MM.1S (cell line): Measurements from ENCODE around the gene DEAF1.

Source experiments
- DNase-seq: peaks from one replicate; pipeline ENCODE4 v3.0.0-alpha.2; 2015
- H2AFZ ChIP-seq: fragments of 300-600 bp; sonication (generic); 2 replicates; pipeline ENCODE4 v1.6.0; 2016; ENCODE audit warnings: antibody characterized with exemption, low read length
- H3F3A ChIP-seq: fragments of 300-600 bp; sonication (generic); 2 replicates; pipeline ENCODE4 v1.6.1; 2016; ENCODE audit warnings: mild to moderate bottlenecking, antibody characterized with exemption, low read length, moderate library complexity, mixed read lengths; ENCODE audit not compliant: insufficient read depth
- H3K27ac ChIP-seq: fragments of 300-600 bp; sonication (generic); 2 replicates; pipeline ENCODE4 v1.5.1; 2016; ENCODE audit warnings: mild to moderate bottlenecking, low read length
- H3K27me3 ChIP-seq: fragments of 300-600 bp; sonication (generic); replicated peaks from 2 replicates; pipeline ENCODE4 v1.6.0; 2016; ENCODE audit warnings: low read length; ENCODE audit not compliant: insufficient read depth
- H3K36me3 ChIP-seq: fragments of 300-600 bp; sonication (generic); replicated peaks from 2 replicates; pipeline ENCODE4 v1.6.1; 2016; ENCODE audit warnings: mild to moderate bottlenecking, low read length, mixed read lengths; ENCODE audit not compliant: insufficient read depth
- H3K4me1 ChIP-seq: fragments of 300-600 bp; sonication (generic); 2 replicates; pipeline ENCODE4 v1.6.1; 2016; ENCODE audit warnings: low read length, mixed read lengths
- H3K4me2 ChIP-seq: fragments of 300-600 bp; sonication (generic); 2 replicates; pipeline ENCODE4 v1.6.0; 2016; ENCODE audit warnings: low read depth, low read length
- H3K4me3 ChIP-seq: fragments of 300-600 bp; sonication (generic); 2 replicates; pipeline ENCODE4 v1.5.1; 2016; ENCODE audit warnings: low read length, mixed read lengths
- H3K79me2 ChIP-seq: fragments of 300-600 bp; sonication (generic); 2 replicates; pipeline ENCODE4 v1.6.1; 2016; ENCODE audit warnings: mixed run types, low read length, mixed read lengths
- H3K9ac ChIP-seq: fragments of 300-600 bp; sonication (generic); 2 replicates; pipeline ENCODE4 v1.6.1; 2016; ENCODE audit warnings: low read length, mixed read lengths
- H3K9me2 ChIP-seq: fragments of 300-600 bp; sonication (generic); replicated peaks from 2 replicates; pipeline ENCODE4 v1.6.1; 2016; ENCODE audit warnings: mild to moderate bottlenecking, low read length, mixed read lengths; ENCODE audit not compliant: insufficient read depth
- H3K9me3 ChIP-seq: fragments of 300-600 bp; sonication (generic); replicated peaks from 2 replicates; pipeline ENCODE4 v1.6.1; 2016; ENCODE audit warnings: mild to moderate bottlenecking, low read length, mixed read lengths; ENCODE audit not compliant: insufficient read depth
- H4K20me1 ChIP-seq: fragments of 300-600 bp; sonication (generic); 2 replicates; pipeline ENCODE4 v1.6.1; 2016; ENCODE audit warnings: mild to moderate bottlenecking, low read length, moderate library complexity, mixed read lengths; ENCODE audit not compliant: insufficient read depth
- CTCF ChIP-seq: fragments of 300-600 bp; sonication (generic); IDR thresholded peaks from 2 replicates; pipeline ENCODE4 v1.5.1; 2016; ENCODE audit warnings: antibody characterized with exemption, low read length, mixed read lengths
- EZH2 ChIP-seq: fragments of 300-600 bp; sonication (generic); optimal IDR thresholded peaks from 2 replicates; pipeline ENCODE3; 2017; ENCODE audit warnings: low read depth, mild to moderate bottlenecking, antibody characterized with exemption, low read length, mixed read lengths
- EZH2phosphoT487 ChIP-seq: fragments of 300-600 bp; sonication (generic); IDR thresholded peaks from 2 replicates; pipeline ENCODE4 v1.6.1; 2018; ENCODE audit warnings: antibody characterized with exemption, low read length

DEAF1 gene

GRCh38 chr11:635945-636510 lies 59.0 kb downstream of the DEAF1 start:
- Histone ChIP-seq H3K27ac (no peak overlapping the region), H4K20me1 (no peaks in the 10 kb centered on the region), H3K9me3 (no peaks in the 10 kb centered on the region), H3K4me2 (no peak overlapping the region), H3K36me3 (no peaks in the 10 kb centered on the region), H3K9ac (no peak overlapping the region), H3K9me2 (no peaks in the 10 kb centered on the region), H3K4me1 (no peaks in the 10 kb centered on the region), H3K79me2 (no peaks in the 10 kb centered on the region), H3F3A (no peaks in the 10 kb centered on the region), H3K4me3 (no peak overlapping the region), H3K27me3 (no peaks in the 10 kb centered on the region), H2AFZ (no peak overlapping the region)
- no peak for DNase-seq
- TF ChIP-seq EZH2: no peak

- TF ChIP-seq CTCF: no peak
- no peak for TF ChIP-seq EZH2
- no peak for TF ChIP-seq EZH2phosphoT487
- Histone ChIP-seq H2AFZ (no peak overlapping the region), H3K27ac (no peak overlapping the region), H3K36me3 (no peaks in the 10 kb centered on the region), H3K4me2 (no peak overlapping the region), H3K79me2 (no peaks in the 10 kb centered on the region), H3K4me3 (no peak overlapping the region), H4K20me1 (no peaks in the 10 kb centered on the region), H3K9me2 (no peaks in the 10 kb centered on the region), H3K9me3 (no peaks in the 10 kb centered on the region), H3K27me3 (no peaks in the 10 kb centered on the region), H3F3A (peaks cover 18% of the 10 kb centered on the region), H3K9ac (no peak overlapping the region), H3K4me1 (peaks cover 13% of the 10 kb centered on the region)
- no peak for DNase-seq
Measured at GRCh38 chr11:630871-631270, 64.2 kb downstream of the DEAF1 start.

GRCh38 chr11:629237-629583 lies 65.8 kb downstream of the DEAF1 start:
- Histone ChIP-seq H3K9me2 (no peaks in the 10 kb centered on the region), H3K27ac (peak overlapping the region; percentile 64; the same call in 1 of the 2 replicates), H3K79me2 (no peaks in the 10 kb centered on the region), H3K4me1 (peaks cover 13% of the 10 kb centered on the region), H3K4me3 (0 out of 2 replicates have a peak overlapping the region, but pooled peaks have one; percentile 17), H3K4me2 (peak overlapping the region; percentile 73; the same call in 1 of the 2 replicates), H3F3A (peaks cover 18% of the 10 kb centered on the region), H2AFZ (no peak overlapping the region), H4K20me1 (no peaks in the 10 kb centered on the region), H3K27me3 (no peaks in the 10 kb centered on the region), H3K36me3 (no peaks in the 10 kb centered on the region), H3K9me3 (no peaks in the 10 kb centered on the region), H3K9ac (no peak overlapping the region)
- TF ChIP-seq EZH2phosphoT487 (no peak), CTCF (peak; percentile 29), EZH2 (no peak)
- peak; percentile 77 for DNase-seq

- Histone ChIP-seq H4K20me1 (no peaks in the 10 kb centered on the region), H3K79me2 (no peaks in the 10 kb centered on the region), H3K27me3 (no peaks in the 10 kb centered on the region), H3F3A (peaks cover 18% of the 10 kb centered on the region), H2AFZ (no peak overlapping the region), H3K4me2 (peak overlapping the region; percentile 73), H3K9me2 (no peaks in the 10 kb centered on the region), H3K4me3 (no peak overlapping the region), H3K9ac (no peak overlapping the region), H3K9me3 (no peaks in the 10 kb centered on the region), H3K27ac (no peak overlapping the region), H3K4me1 (peaks cover 13% of the 10 kb centered on the region), H3K36me3 (no peaks in the 10 kb centered on the region)
- TF ChIP-seq EZH2 (no peak), EZH2phosphoT487 (no peak), CTCF (no peak)
- DNase-seq: no peak
Measured at GRCh38 chr11:628056-628455, 67.0 kb downstream of the DEAF1 start.
